GM23338 (cell line): ENCODE measurements around the gene CSPG4. TPM values are rescaled to one million over a fixed set of nuclear protein-coding genes. Genes with fewer than 3 reads are reported as not detected.

Source experiments
- ATAC-seq: fragments of 200-7000 bp; cut with Tn5 transposase; 3 replicates; pipeline ENCODE4 v1.9.1; 2020
- DNase-seq: peaks from one replicate; pipeline ENCODE4 v3.0.0-alpha.2; 2015; ENCODE audit warnings: low spot score
- H2AFZ ChIP-seq: fragments of 200-600 bp; sonication (generic); 2 replicates; pipeline ENCODE4 v1.8.0; 2016; ENCODE audit warnings: antibody characterized with exemption, mild to moderate bottlenecking, moderate library complexity
- H3F3A ChIP-seq: fragments of 200-600 bp; sonication (generic); replicated peaks from 2 replicates; pipeline ENCODE4 v1.8.0; 2017; ENCODE audit warnings: antibody characterized with exemption, mixed run types, low read depth
- H3K27ac ChIP-seq: fragments of 200-600 bp; sonication (generic); 2 replicates; pipeline ENCODE4 v1.6.1; 2016; ENCODE audit warnings: low read depth
- H3K27me3 ChIP-seq: fragments of 200-600 bp; sonication (generic); 2 replicates; pipeline ENCODE4 v1.8.0; 2016; ENCODE audit warnings: mild to moderate bottlenecking, mixed run types, moderate library complexity; ENCODE audit not compliant: insufficient read depth
- H3K36me3 ChIP-seq: fragments of 200-600 bp; sonication (generic); 2 replicates; pipeline ENCODE4 v1.8.0; 2016; ENCODE audit warnings: mild to moderate bottlenecking; ENCODE audit not compliant: insufficient read depth
- H3K4me1 ChIP-seq: fragments of 200-600 bp; sonication (generic); 2 replicates; pipeline ENCODE4 v1.8.0; 2016; ENCODE audit warnings: mild to moderate bottlenecking, moderate library complexity; ENCODE audit not compliant: insufficient read depth
- H3K4me2 ChIP-seq: fragments of 200-600 bp; sonication (generic); 2 replicates; pipeline ENCODE4 v1.7.1; 2017; ENCODE audit warnings: mixed run types
- H3K4me3 ChIP-seq: fragments of 200-600 bp; sonication (generic); 2 replicates; pipeline ENCODE4 v1.6.1; 2016; ENCODE audit warnings: mixed run types
- H3K79me2 ChIP-seq: fragments of 200-600 bp; sonication (generic); replicated peaks from 2 replicates; pipeline ENCODE4 v1.8.0; 2017; ENCODE audit warnings: mild to moderate bottlenecking; ENCODE audit not compliant: insufficient read depth
- H3K9me2 ChIP-seq: fragments of 200-600 bp; sonication (generic); 2 replicates; pipeline ENCODE4 v1.8.0; 2017; ENCODE audit not compliant: insufficient read depth
- H4K20me1 ChIP-seq: fragments of 200-600 bp; sonication (generic); replicated peaks from 2 replicates; pipeline ENCODE4 v1.8.0; 2017; ENCODE audit warnings: mild to moderate bottlenecking; ENCODE audit not compliant: insufficient read depth
- H3K27ac Mint-ChIP-seq: 2 replicates; pipeline ENCODE4 v1.8.0; 2020; ENCODE audit warnings: inconsistent platforms, mild to moderate bottlenecking, moderate library complexity, mixed read lengths
- H3K27me3 Mint-ChIP-seq: 3 replicates; pipeline ENCODE4 v1.8.0; 2022; ENCODE audit warnings: low read depth, mild to moderate bottlenecking, moderate library complexity, mixed read lengths, inconsistent platforms; ENCODE audit not compliant: insufficient read depth, poor library complexity
- H3K36me3 Mint-ChIP-seq: 3 replicates; pipeline ENCODE4 v1.8.0; 2021; ENCODE audit warnings: low read depth, mild to moderate bottlenecking, inconsistent platforms, moderate library complexity, mixed read lengths
- H3K4me1 Mint-ChIP-seq: 3 replicates; pipeline ENCODE4 v1.8.0; 2020; ENCODE audit warnings: mild to moderate bottlenecking, inconsistent platforms, mixed read lengths
- H3K4me3 Mint-ChIP-seq: 3 replicates; pipeline ENCODE4 v1.8.0; 2021; ENCODE audit warnings: moderate library complexity, mild to moderate bottlenecking, inconsistent platforms, mixed read lengths
- H3K9me3 Mint-ChIP-seq: 3 replicates; pipeline ENCODE4 v1.8.0; 2020; ENCODE audit warnings: moderate library complexity, mild to moderate bottlenecking, inconsistent platforms, mixed read lengths
- CREB1 ChIP-seq: fragments of 250-450 bp; sonication (Bioruptor Pico); IDR thresholded peaks from 2 replicates; pipeline ENCODE4 v1.5.0; 2020; ENCODE audit warnings: low read depth, mild to moderate bottlenecking, moderate library complexity
- ETS1 ChIP-seq: IDR thresholded peaks from 2 replicates; pipeline ENCODE4 v1.6.1; 2016; ENCODE audit warnings: antibody characterized with exemption
- EZH2 ChIP-seq: fragments of 200-600 bp; sonication (generic); IDR thresholded peaks from one replicate; pipeline ENCODE4 v1.8.0; 2017; ENCODE audit warnings: antibody characterized with exemption, mild to moderate bottlenecking, low read depth; ENCODE audit not compliant: unreplicated experiment
- EZH2phosphoT487 ChIP-seq: fragments of 200-600 bp; sonication (generic); IDR thresholded peaks from one replicate; pipeline ENCODE4 v1.8.1; 2018; ENCODE audit warnings: antibody characterized with exemption; ENCODE audit not compliant: unreplicated experiment
- JUNB ChIP-seq: IDR thresholded peaks from one replicate; pipeline ENCODE4 v1.6.1; 2016; ENCODE audit warnings: antibody characterized with exemption; ENCODE audit not compliant: unreplicated experiment
- NANOG ChIP-seq: IDR thresholded peaks from 2 replicates; pipeline ENCODE4 v1.6.1; 2016; ENCODE audit warnings: antibody characterized with exemption, borderline replicate concordance
- POLR2AphosphoS5 ChIP-seq: IDR thresholded peaks from 2 replicates; pipeline ENCODE4 v1.6.1; 2016; ENCODE audit warnings: antibody characterized with exemption, low read depth
- REST ChIP-seq: IDR thresholded peaks from one replicate; pipeline ENCODE4 v1.6.1; 2018; ENCODE audit warnings: antibody characterized with exemption; ENCODE audit not compliant: unreplicated experiment
- STAT1 ChIP-seq: IDR thresholded peaks from one replicate; pipeline ENCODE4 v1.6.1; 2016; ENCODE audit warnings: antibody characterized with exemption; ENCODE audit not compliant: unreplicated experiment
- ZNF331 ChIP-seq: fragments of 250-450 bp; sonication (Bioruptor Pico); IDR thresholded peaks from 2 replicates; pipeline ENCODE4 v1.5.0; 2020; ENCODE audit warnings: low read depth, mild to moderate bottlenecking, moderate library complexity
- ZNF462 ChIP-seq: fragments of 250-450 bp; sonication (Bioruptor Pico); IDR thresholded peaks from 2 replicates; pipeline ENCODE4 v1.5.0; 2020; ENCODE audit warnings: mild to moderate bottlenecking, moderate library complexity
- polyA plus RNA-seq: library from polyadenylated mRNA; unstranded; fragments of >200 nt; fragmentation: Nextera tagmentation; extraction: Ambion mirVana; gene quantifications from 2 replicates; pipeline ENCODE4 v1.2.1, GENCODE V29; 2016
- total RNA-seq: library from RNA; depleted of rRNA; stranded (reverse); fragments of >200 nt; shearing (Covaris generic); gene quantifications from 2 replicates; pipeline ENCODE4 v1.2.3, GENCODE V29; 2014
- TF ChIP-seq, protein P1 (sequence below), 2 experiments: fragments of 200-600 bp in 1 of 2; sonication (generic) in 1 of 2; conservative IDR thresholded peaks; 2 replicates each; pipeline versions ENCODE4 v1.5.1 to v1.6.1; 2016 to 2017; ENCODE audit warnings: antibody characterized with exemption in 2 of 2, low read depth in 2 of 2, mild to moderate bottlenecking in 2 of 2, moderate library complexity in 1 of 2

The CSPG4 gene
- total and polyA plus RNA-seq, 2 experiments from 2014 or later, result 0.27 to 4.0 TPM

DNA sequence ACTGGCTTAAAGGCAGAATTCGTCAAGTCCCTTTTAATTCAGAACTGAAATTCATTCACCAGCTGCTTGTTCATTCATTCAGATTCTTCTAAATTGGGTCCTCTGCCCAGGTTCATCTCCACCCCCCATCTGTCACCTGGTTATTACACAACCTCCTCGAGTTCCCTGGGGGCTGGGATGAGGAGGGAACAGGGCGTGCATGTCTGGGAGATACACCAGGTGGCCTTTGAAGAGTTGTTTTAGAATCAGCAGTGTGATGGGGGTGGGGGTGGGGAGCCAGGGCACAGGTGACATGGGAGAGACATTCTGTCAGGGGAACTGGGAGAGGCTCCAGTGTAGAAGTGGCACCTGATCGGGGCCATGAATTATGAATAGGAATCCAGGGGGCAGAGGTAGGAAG lies 56.7 kb downstream of the CSPG4 start (continued):
- TF ChIP-seq REST, result no peak
- no peak for TF ChIP-seq NANOG
- no peak for TF ChIP-seq JUNB
- TF ChIP-seq EZH2phosphoT487, result no peak
- no peak for TF ChIP-seq EZH2
- no peak for TF ChIP-seq STAT1
- no peak for TF ChIP-seq ZNF331 (CRISPR knock-in tag)

DNA sequence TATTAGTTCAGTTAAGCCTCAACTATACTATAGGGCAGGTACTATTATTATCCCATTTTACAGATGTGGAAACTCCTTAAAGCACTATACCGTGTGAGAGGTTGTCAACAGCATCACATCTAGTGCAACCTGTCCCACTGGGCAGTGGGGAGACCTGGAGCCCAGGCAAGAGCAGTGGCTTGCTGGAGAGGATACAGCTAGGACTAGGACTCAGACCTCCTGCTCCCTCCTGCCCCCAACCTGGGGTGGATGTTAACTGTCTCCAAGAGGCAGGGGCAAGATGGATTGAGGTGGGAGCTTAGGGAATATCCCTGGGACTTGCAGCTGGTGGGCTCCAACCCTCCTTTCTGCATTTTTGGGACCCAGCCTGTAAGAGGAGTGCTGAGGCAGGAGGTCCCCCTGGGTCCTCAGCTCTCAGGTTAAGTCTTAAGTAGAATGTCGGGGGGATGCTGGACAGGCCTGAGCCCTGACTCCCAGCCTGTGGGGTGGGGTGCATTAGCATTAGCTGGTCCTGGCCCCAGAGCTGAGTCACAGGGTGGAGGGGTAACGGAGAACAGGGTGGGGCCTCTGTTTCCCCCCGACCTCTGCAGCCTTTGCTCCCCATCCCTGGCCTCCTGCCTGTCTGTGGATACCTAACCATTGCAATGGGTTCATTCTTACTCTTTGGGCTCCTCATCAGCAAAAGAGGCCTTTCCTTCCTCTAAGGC lies 58.3 kb downstream of the CSPG4 start:
- 0 out of 2 replicates have a peak, but pooled peaks cover 3% of the 10 kb centered on the region for H3F3A ChIP-seq
- Mint-ChIP-seq H3K27me3 (peaks cover 20% of the 10 kb centered on the region), H3K36me3 (peaks cover 29% of the 10 kb centered on the region), H3K4me1 (peaks cover 47% of the 10 kb centered on the region), H3K4me3 (no peak overlapping the region), H3K27ac (no peak overlapping the region), H3K9me3 (no peaks in the 10 kb centered on the region)
- no peak overlapping the region for H3K4me3 ChIP-seq
- no peaks in the 10 kb centered on the region; the same call in 1 of the 2 replicates for H3K36me3 ChIP-seq
- peaks cover 12% of the 10 kb centered on the region for H3K4me1 ChIP-seq
- no peak overlapping the region for H3K27ac ChIP-seq
- H4K20me1 ChIP-seq, result peaks cover 19% of the 10 kb centered on the region
- no peak overlapping the region for H3K4me2 ChIP-seq
- H3K27me3 ChIP-seq, result no peaks in the 10 kb centered on the region
- H3K9me2 ChIP-seq, result no peaks in the 10 kb centered on the region
- H2AFZ ChIP-seq, result no peak overlapping the region
- peaks cover 62% of the 10 kb centered on the region for H3K79me2 ChIP-seq
- no peak for ATAC-seq
- DNase-seq, result no peak
- TF ChIP-seq ZNF331 (CRISPR knock-in tag), result no peak
- TF ChIP-seq NANOG, result no peak
- TF ChIP-seq, protein P1, sequence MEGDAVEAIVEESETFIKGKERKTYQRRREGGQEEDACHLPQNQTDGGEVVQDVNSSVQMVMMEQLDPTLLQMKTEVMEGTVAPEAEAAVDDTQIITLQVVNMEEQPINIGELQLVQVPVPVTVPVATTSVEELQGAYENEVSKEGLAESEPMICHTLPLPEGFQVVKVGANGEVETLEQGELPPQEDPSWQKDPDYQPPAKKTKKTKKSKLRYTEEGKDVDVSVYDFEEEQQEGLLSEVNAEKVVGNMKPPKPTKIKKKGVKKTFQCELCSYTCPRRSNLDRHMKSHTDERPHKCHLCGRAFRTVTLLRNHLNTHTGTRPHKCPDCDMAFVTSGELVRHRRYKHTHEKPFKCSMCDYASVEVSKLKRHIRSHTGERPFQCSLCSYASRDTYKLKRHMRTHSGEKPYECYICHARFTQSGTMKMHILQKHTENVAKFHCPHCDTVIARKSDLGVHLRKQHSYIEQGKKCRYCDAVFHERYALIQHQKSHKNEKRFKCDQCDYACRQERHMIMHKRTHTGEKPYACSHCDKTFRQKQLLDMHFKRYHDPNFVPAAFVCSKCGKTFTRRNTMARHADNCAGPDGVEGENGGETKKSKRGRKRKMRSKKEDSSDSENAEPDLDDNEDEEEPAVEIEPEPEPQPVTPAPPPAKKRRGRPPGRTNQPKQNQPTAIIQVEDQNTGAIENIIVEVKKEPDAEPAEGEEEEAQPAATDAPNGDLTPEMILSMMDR (conservative IDR thresholded peaks at IDR 0.05; ENCODE audit: low read depth in 2 of 2), result no peak
- TF ChIP-seq CREB1 (CRISPR knock-in tag), result no peak
- no peak for TF ChIP-seq POLR2AphosphoS5
- TF ChIP-seq JUNB, result no peak
- TF ChIP-seq EZH2, result no peak
- no peak for TF ChIP-seq EZH2phosphoT487
- TF ChIP-seq ETS1, result no peak
- no peak for TF ChIP-seq ZNF462
